Esophagus mucosa (tissue), 1 donor: ENCODE data around the gene ALPK1. TPM values are rescaled to one million over a fixed set of nuclear protein-coding genes. Genes with fewer than 3 reads are reported as not detected.
"Not testable (repeated sequence)": the region's sequence is repeated elsewhere in the genome, so short reads cannot be mapped to it uniquely, and the experiment has no call there.

Experiments
- ATAC-seq: fragments of 200-7000 bp; cut with Tn5 transposase; one replicate; pipeline ENCODE4 v1.9.1; 2020
- total RNA-seq: library from RNA; stranded (reverse); gene quantifications from one replicate; pipeline ENCODE4 v1.2.4, GENCODE V29; 2023
- donor health status: DM: yes; HTN: yes; CAD: no.

Gene ALPK1
- total RNA-seq, 1 donor from 2014 or later = 14.5 TPM

DNA sequence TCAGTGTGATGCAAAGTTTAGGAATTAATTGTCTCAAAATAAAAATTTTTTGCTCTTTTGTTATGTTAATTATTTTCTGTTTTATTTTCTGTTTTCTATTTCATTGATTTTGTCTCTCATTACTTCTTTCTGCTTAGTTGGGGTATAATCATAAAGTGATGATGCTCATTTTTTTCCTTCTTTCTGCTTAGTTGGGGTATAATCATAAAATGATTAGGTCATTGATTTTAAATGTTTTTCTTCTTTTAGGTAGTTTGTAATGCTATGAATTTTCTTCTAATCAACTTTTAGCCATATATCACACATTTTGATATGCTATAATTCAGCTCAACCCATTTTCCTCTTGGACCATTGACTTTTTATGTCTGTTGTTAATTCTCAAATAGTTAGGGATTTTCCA, 175.1 kb downstream of the ALPK1 start:
- no peak for ATAC-seq

DNA sequence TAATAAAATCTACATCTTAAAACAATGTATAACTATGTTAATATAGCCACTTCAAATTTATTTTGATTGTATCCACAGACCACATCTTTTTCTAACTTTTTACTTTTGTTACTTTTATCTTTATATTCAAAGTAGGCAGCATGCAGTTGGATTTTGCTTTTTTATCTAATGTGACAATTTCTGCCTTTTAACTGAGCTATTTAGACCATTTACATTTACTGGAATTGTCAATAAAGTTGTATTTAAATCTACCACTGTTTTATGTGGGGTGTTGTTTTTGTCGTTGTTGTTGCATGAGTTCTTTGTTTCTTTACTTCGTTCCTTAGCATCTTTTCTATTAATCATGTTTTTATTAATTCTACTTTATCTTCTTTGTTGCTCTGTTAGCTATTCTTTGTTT, 176.8 kb downstream of the ALPK1 start:
- ATAC-seq = no peak

- ATAC-seq = no peak
Measured at GRCh38 chr4:112485930-112486329, 188.8 kb downstream of the ALPK1 start.

DNA sequence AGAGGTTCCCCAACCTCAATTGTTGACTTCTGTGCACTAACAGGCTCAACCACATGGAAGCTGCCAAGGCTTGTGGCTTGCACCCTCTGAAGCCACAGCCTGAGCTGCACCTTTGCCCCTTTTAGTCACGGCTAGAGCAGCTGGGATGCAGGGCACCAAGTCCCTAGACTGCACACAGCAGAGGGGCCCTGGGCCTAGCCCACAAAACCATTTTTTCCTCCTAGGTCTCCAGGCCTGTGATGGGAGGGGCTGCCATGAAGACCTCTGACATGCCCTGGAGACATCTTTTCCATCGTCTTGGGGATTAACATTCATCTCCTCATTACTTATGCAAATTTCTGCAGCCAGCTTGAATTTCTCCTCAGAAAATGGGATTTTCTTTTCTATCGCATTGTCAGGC, 193.6 kb downstream of the ALPK1 start:
- ATAC-seq = not testable (repeated sequence)

Other genes with a start within 250 kb of the ALPK1 start
- gene FAM241A, start 151.9 kb upstream of the ALPK1 start, total RNA-seq = 2.7 TPM
- gene AP1AR, start 65.6 kb upstream of the ALPK1 start, total RNA-seq = 14.7 TPM
- 12.2 TPM for gene TIFA, start 11.5 kb upstream of the ALPK1 start, total RNA-seq
- gene NEUROG2, start 218.8 kb downstream of the ALPK1 start, total RNA-seq = not detected